Gastrocnemius medialis (tissue), 4 donors: ENCODE data around the gene PLSCR3.

ENCODE experiments used
- CTCF ChIP-seq, 5 experiments: fragments of 450-650 bp in 3 of 5; fragments of 200-600 bp in 2 of 5; sonication (generic) in 2 of 5; IDR thresholded peaks in 4 of 5; conservative IDR thresholded peaks in 1 of 5; 1 replicate in 4 of 5; 2 replicates in 1 of 5; pipeline ENCODE4 v1.5.1; 2016 to 2019; ENCODE audit warnings: antibody characterized with exemption in 5 of 5, mild to moderate bottlenecking in 3 of 5, moderate library complexity in 3 of 5
- POLR2A ChIP-seq, 2 donors: fragments of 450-650 bp; IDR thresholded peaks; one replicate each; pipeline ENCODE4 v1.6.1; 2017; ENCODE audit warnings: antibody characterized with exemption in 2 of 2, mild to moderate bottlenecking in 2 of 2, moderate library complexity in 2 of 2

DNA sequence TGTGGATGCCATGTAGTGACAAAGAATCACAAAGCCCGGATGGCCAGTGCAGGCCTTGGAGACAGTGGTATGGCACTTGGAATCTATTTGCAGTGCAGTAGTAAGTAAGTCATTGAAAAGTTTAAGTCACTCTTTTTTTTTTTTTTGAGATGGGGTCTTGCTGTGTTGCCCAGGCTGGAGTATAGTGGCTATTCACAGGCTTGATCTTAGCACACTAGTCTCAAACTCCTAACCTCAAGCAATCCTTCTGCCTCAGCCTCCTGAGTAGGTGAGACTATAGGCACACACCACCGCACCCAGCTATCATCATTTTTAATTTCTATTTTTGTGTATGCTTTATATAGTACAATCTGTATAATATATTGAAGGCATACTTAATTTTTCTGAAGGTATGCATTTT, 4.3 kb upstream of the PLSCR3 start:
- no peak for TF ChIP-seq CTCF (IDR thresholded peaks at IDR 0.05 in 4 of 5, conservative IDR thresholded peaks at IDR 0.05 in 1 of 5)
- TF ChIP-seq POLR2A (IDR thresholded peaks at IDR 0.05) = no peak
